ENCODE results near the gene NRXN3.

GRCh38 chr14:79021766-79022165 lies 851.6 kb downstream of the NRXN3 start:
- TF ChIP-seq CEBPB (IDR thresholded peaks at IDR 0.05; ENCODE audit: low read depth, low read length) (no peak), CTCF (conservative IDR thresholded peaks at IDR 0.05; ENCODE audit: low read depth, low read length) (no peak)

Data from IMR-90 (cell line).